ENCODE measurements around the gene BNC2.
A peak's percentile ranks its signal among the peaks of the same experiment; 100 is the strongest.

BNC2 gene

GRCh38 chr9:16830806-16831205 is 39.7 kb downstream of the BNC2 start:
- no peaks in the 10 kb centered on the region for H3K27me3 ChIP-seq (ENCODE audit: low read depth, low read length)
- H3K36me3 ChIP-seq (ENCODE audit: control insufficient read depth in 1 of 2, insufficient read depth in 2 of 2, low read length in 2 of 2), result no peaks in the 10 kb centered on the region
- no peaks in the 10 kb centered on the region for H3K9me3 ChIP-seq (ENCODE audit: control insufficient read depth in 1 of 2, low read length in 2 of 2)
- no peak overlapping the region for H3K4me3 ChIP-seq (ENCODE audit: low read depth in 1 of 2, low read length in 2 of 2)
- no peak overlapping the region for H3K27ac ChIP-seq (ENCODE audit: low read length)
- H3K4me1 ChIP-seq (ENCODE audit: control insufficient read depth in 1 of 2, insufficient read depth in 2 of 2, low read length in 2 of 2), result peaks cover 0 to 16% of the 10 kb centered on the region in 2 donors

GRCh38 chr9:16828340-16829281 is 41.9 kb downstream of the BNC2 start:
- H3K4me1 ChIP-seq (ENCODE audit: control insufficient read depth in 1 of 2, insufficient read depth in 2 of 2, low read length in 2 of 2), result peaks cover 0 to 34% of the 10 kb centered on the region in 2 donors
- no peaks in the 10 kb centered on the region for H3K9me3 ChIP-seq (ENCODE audit: control insufficient read depth in 1 of 2, low read length in 2 of 2)
- H3K27me3 ChIP-seq (ENCODE audit: low read depth, low read length), result no peaks in the 10 kb centered on the region
- H3K4me3 ChIP-seq (ENCODE audit: low read depth in 1 of 2, low read length in 2 of 2), result peak overlapping the region; percentile 34 to 51
- H3K36me3 ChIP-seq (ENCODE audit: control insufficient read depth in 1 of 2, insufficient read depth in 2 of 2, low read length in 2 of 2), result no peaks in the 10 kb centered on the region
- H3K27ac ChIP-seq (ENCODE audit: low read length), result peak overlapping the region; percentile 68

GRCh38 chr9:16825971-16826625 is 44.4 kb downstream of the BNC2 start:
- Histone ChIP-seq H3K27me3 (ENCODE audit: low read depth, low read length) (no peaks in the 10 kb centered on the region), H3K36me3 (ENCODE audit: control insufficient read depth in 1 of 2, insufficient read depth in 2 of 2, low read length in 2 of 2) (no peaks in the 10 kb centered on the region), H3K27ac (ENCODE audit: low read length) (no peak overlapping the region), H3K4me3 (ENCODE audit: low read depth in 1 of 2, low read length in 2 of 2) (no peak overlapping the region), H3K9me3 (ENCODE audit: control insufficient read depth in 1 of 2, low read length in 2 of 2) (no peaks in the 10 kb centered on the region), H3K4me1 (ENCODE audit: control insufficient read depth in 1 of 2, insufficient read depth in 2 of 2, low read length in 2 of 2) (peaks cover 0 to 31% of the 10 kb centered on the region in 2 donors)

- Histone ChIP-seq H3K27ac (ENCODE audit: low read length) (no peak overlapping the region), H3K9me3 (ENCODE audit: control insufficient read depth in 1 of 2, low read length in 2 of 2) (no peaks in the 10 kb centered on the region), H3K36me3 (ENCODE audit: control insufficient read depth in 1 of 2, insufficient read depth in 2 of 2, low read length in 2 of 2) (no peaks in the 10 kb centered on the region), H3K4me3 (ENCODE audit: low read depth in 1 of 2, low read length in 2 of 2) (no peak overlapping the region), H3K27me3 (ENCODE audit: low read depth, low read length) (no peaks in the 10 kb centered on the region), H3K4me1 (ENCODE audit: control insufficient read depth in 1 of 2, insufficient read depth in 2 of 2, low read length in 2 of 2) (peaks cover 0 to 27% of the 10 kb centered on the region in 2 donors)
These were observed 45.1 kb downstream of the BNC2 start for GRCh38 chr9:16825331-16825725.

GRCh38 chr9:16824545-16825330 is 45.7 kb downstream of the BNC2 start:
- Histone ChIP-seq H3K27me3 (ENCODE audit: low read depth, low read length) (no peaks in the 10 kb centered on the region), H3K4me3 (ENCODE audit: low read depth in 1 of 2, low read length in 2 of 2) (no peak overlapping the region), H3K4me1 (ENCODE audit: control insufficient read depth in 1 of 2, insufficient read depth in 2 of 2, low read length in 2 of 2) (peaks cover 0 to 27% of the 10 kb centered on the region in 2 donors), H3K36me3 (ENCODE audit: control insufficient read depth in 1 of 2, insufficient read depth in 2 of 2, low read length in 2 of 2) (no peaks in the 10 kb centered on the region), H3K27ac (ENCODE audit: low read length) (no peak overlapping the region), H3K9me3 (ENCODE audit: control insufficient read depth in 1 of 2, low read length in 2 of 2) (no peaks in the 10 kb centered on the region)

- no peak overlapping the region for H3K4me3 ChIP-seq (ENCODE audit: low read depth in 1 of 2, low read length in 2 of 2)
- peaks cover 0 to 27% of the 10 kb centered on the region in 2 donors for H3K4me1 ChIP-seq (ENCODE audit: control insufficient read depth in 1 of 2, insufficient read depth in 2 of 2, low read length in 2 of 2)
- H3K27ac ChIP-seq (ENCODE audit: low read length), result no peak overlapping the region
- H3K9me3 ChIP-seq (ENCODE audit: control insufficient read depth in 1 of 2, low read length in 2 of 2), result no peaks in the 10 kb centered on the region
- no peaks in the 10 kb centered on the region for H3K36me3 ChIP-seq (ENCODE audit: control insufficient read depth in 1 of 2, insufficient read depth in 2 of 2, low read length in 2 of 2)
- no peaks in the 10 kb centered on the region for H3K27me3 ChIP-seq (ENCODE audit: low read depth, low read length)
These were observed 46.6 kb downstream of the BNC2 start for GRCh38 chr9:16823906-16824305.

GRCh38 chr9:16821344-16821743 is 49.1 kb downstream of the BNC2 start:
- Histone ChIP-seq H3K36me3 (ENCODE audit: control insufficient read depth in 1 of 2, insufficient read depth in 2 of 2, low read length in 2 of 2) (no peaks in the 10 kb centered on the region), H3K27ac (ENCODE audit: low read length) (no peak overlapping the region), H3K4me1 (ENCODE audit: control insufficient read depth in 1 of 2, insufficient read depth in 2 of 2, low read length in 2 of 2) (peaks cover 0 to 24% of the 10 kb centered on the region in 2 donors), H3K9me3 (ENCODE audit: control insufficient read depth in 1 of 2, low read length in 2 of 2) (no peaks in the 10 kb centered on the region), H3K27me3 (ENCODE audit: low read depth, low read length) (no peaks in the 10 kb centered on the region), H3K4me3 (ENCODE audit: low read depth in 1 of 2, low read length in 2 of 2) (no peak overlapping the region)

GRCh38 chr9:16817514-16817913 is 53.0 kb downstream of the BNC2 start:
- Histone ChIP-seq H3K4me1 (ENCODE audit: control insufficient read depth in 1 of 2, insufficient read depth in 2 of 2, low read length in 2 of 2) (peaks cover 0 to 9% of the 10 kb centered on the region in 2 donors), H3K27me3 (ENCODE audit: low read depth, low read length) (no peaks in the 10 kb centered on the region), H3K36me3 (ENCODE audit: control insufficient read depth in 1 of 2, insufficient read depth in 2 of 2, low read length in 2 of 2) (no peaks in the 10 kb centered on the region), H3K9me3 (ENCODE audit: control insufficient read depth in 1 of 2, low read length in 2 of 2) (no peaks in the 10 kb centered on the region), H3K27ac (ENCODE audit: low read length) (no peak overlapping the region), H3K4me3 (ENCODE audit: low read depth in 1 of 2, low read length in 2 of 2) (no peak overlapping the region)

GRCh38 chr9:16817002-16817401 is 53.5 kb downstream of the BNC2 start:
- Histone ChIP-seq H3K27ac (ENCODE audit: low read length) (no peak overlapping the region), H3K36me3 (ENCODE audit: control insufficient read depth in 1 of 2, insufficient read depth in 2 of 2, low read length in 2 of 2) (no peaks in the 10 kb centered on the region), H3K9me3 (ENCODE audit: control insufficient read depth in 1 of 2, low read length in 2 of 2) (no peaks in the 10 kb centered on the region), H3K27me3 (ENCODE audit: low read depth, low read length) (no peaks in the 10 kb centered on the region), H3K4me3 (ENCODE audit: low read depth in 1 of 2, low read length in 2 of 2) (no peak overlapping the region), H3K4me1 (ENCODE audit: control insufficient read depth in 1 of 2, insufficient read depth in 2 of 2, low read length in 2 of 2) (peaks cover 0 to 9% of the 10 kb centered on the region in 2 donors)

- Histone ChIP-seq H3K4me1 (ENCODE audit: control insufficient read depth in 1 of 2, insufficient read depth in 2 of 2, low read length in 2 of 2) (peaks cover 0 to 15% of the 10 kb centered on the region in 2 donors), H3K27ac (ENCODE audit: low read length) (no peak overlapping the region), H3K27me3 (ENCODE audit: low read depth, low read length) (no peaks in the 10 kb centered on the region)
These were observed 54.5 kb downstream of the BNC2 start for GRCh38 chr9:16816011-16816410.

GRCh38 chr9:16815079-16815478 is 55.4 kb downstream of the BNC2 start:
- Histone ChIP-seq H3K27me3 (ENCODE audit: low read depth, low read length) (no peaks in the 10 kb centered on the region), H3K9me3 (ENCODE audit: control insufficient read depth in 1 of 2, low read length in 2 of 2) (no peaks in the 10 kb centered on the region), H3K36me3 (ENCODE audit: control insufficient read depth in 1 of 2, insufficient read depth in 2 of 2, low read length in 2 of 2) (no peaks in the 10 kb centered on the region), H3K4me3 (ENCODE audit: low read depth in 1 of 2, low read length in 2 of 2) (no peak overlapping the region), H3K27ac (ENCODE audit: low read length) (no peak overlapping the region), H3K4me1 (ENCODE audit: control insufficient read depth in 1 of 2, insufficient read depth in 2 of 2, low read length in 2 of 2) (peaks cover 0 to 15% of the 10 kb centered on the region in 2 donors)

More at GRCh38 chr9:16816011-16816410, 54.5 kb downstream of the BNC2 start:
- no peaks in the 10 kb centered on the region for H3K36me3 ChIP-seq (ENCODE audit: control insufficient read depth in 1 of 2, insufficient read depth in 2 of 2, low read length in 2 of 2)
- no peak overlapping the region for H3K4me3 ChIP-seq (ENCODE audit: low read depth in 1 of 2, low read length in 2 of 2)
- no peaks in the 10 kb centered on the region for H3K9me3 ChIP-seq (ENCODE audit: control insufficient read depth in 1 of 2, low read length in 2 of 2)
